K562 (cell line): Measurements from ENCODE around the gene MEPE.

Source experiments
- CBFB ChIP-seq: sonication (generic); formaldehyde crosslinking; IDR thresholded peaks from 2 replicates; pipeline ENCODE4 v1.4.0; 2020; ENCODE audit warnings: mild to moderate bottlenecking, missing genetic modification reagents
- CTCF ChIP-seq, 3 experiments: IDR thresholded peaks in 2 of 3; conservative IDR thresholded peaks in 1 of 3; 2 replicates each; pipeline ENCODE4 v1.5.1; 2011 to 2012; ENCODE audit warnings: low read length in 3 of 3, mild to moderate bottlenecking in 3 of 3, control low read depth in 2 of 3, improper control_type of control experiment in 1 of 3, inconsistent platforms in 1 of 3, low read depth in 1 of 3, mixed read lengths in 1 of 3, moderate library complexity in 1 of 3; ENCODE audit not compliant: insufficient read depth in 2 of 3
- DDX20 ChIP-seq: fragments of 450-650 bp; IDR thresholded peaks from 2 replicates; pipeline ENCODE4 v1.6.1; 2016; ENCODE audit warnings: missing genetic modification characterization, low read depth, mild to moderate bottlenecking, missing compliant biosample characterization, moderate library complexity
- EGR1 ChIP-seq: fragments of 450-650 bp; conservative IDR thresholded peaks from 2 replicates; pipeline ENCODE4 v1.6.1; 2017; ENCODE audit warnings: mild to moderate bottlenecking
- FOXJ3 ChIP-seq: sonication (generic); formaldehyde crosslinking; IDR thresholded peaks from 2 replicates; pipeline ENCODE4 v1.4.0; 2020; ENCODE audit warnings: mild to moderate bottlenecking, missing genetic modification reagents
- FOXM1 ChIP-seq, 2 experiments: fragments of 450-650 bp in 1 of 2; sonication (generic) in 1 of 2; formaldehyde crosslinking in 1 of 2; IDR thresholded peaks; 2 replicates each; pipeline versions ENCODE4 v1.6.1 to v1.9.0; 2017 to 2022; ENCODE audit warnings: low read depth in 2 of 2, mild to moderate bottlenecking in 2 of 2, missing genetic modification reagents in 1 of 2, moderate library complexity in 1 of 2
- JUN ChIP-seq, 2 experiments: sonication (generic) in 1 of 2; formaldehyde crosslinking in 1 of 2; IDR thresholded peaks; 2 replicates each; pipeline versions ENCODE4 v1.6.1 to v1.8.0; 2012 to 2022; ENCODE audit warnings: borderline replicate concordance in 2 of 2, mild to moderate bottlenecking in 2 of 2, improper control_type of control experiment in 1 of 2, low read depth in 1 of 2, low read length in 1 of 2, missing genetic modification reagents in 1 of 2
- NBN ChIP-seq: fragments of 450-650 bp; IDR thresholded peaks from 2 replicates; pipeline ENCODE4 v1.6.1; 2016; ENCODE audit warnings: low read depth, mild to moderate bottlenecking
- NFIX ChIP-seq: fragments of 250-450 bp; sonication (Bioruptor Pico); IDR thresholded peaks from 2 replicates; pipeline ENCODE4 v1.4.0; 2020; ENCODE audit warnings: low read depth, mild to moderate bottlenecking, moderate library complexity
- RFX7 ChIP-seq: fragments of 250-450 bp; sonication (Bioruptor Pico); IDR thresholded peaks from 2 replicates; pipeline ENCODE4 v1.5.1; 2021; ENCODE audit warnings: mild to moderate bottlenecking
- TCF7L2 ChIP-seq: fragments of 150-350 bp; IDR thresholded peaks from 2 replicates; pipeline ENCODE4 v1.6.1; 2016; ENCODE audit warnings: low read depth, mild to moderate bottlenecking, low read length, moderate library complexity
- ZBTB40 ChIP-seq, 2 experiments: fragments of 450-650 bp in 1 of 2; sonication (generic) in 1 of 2; formaldehyde crosslinking in 1 of 2; IDR thresholded peaks; 2 replicates each; pipeline versions ENCODE4 v1.7.1 to v1.9.0; 2016 to 2022; ENCODE audit warnings: inconsistent platforms in 1 of 2, mild to moderate bottlenecking in 1 of 2, missing genetic modification reagents in 1 of 2
- TF ChIP-seq, protein P1 (sequence below), 2 experiments: IDR thresholded peaks; 2 replicates each; pipeline ENCODE4 v1.6.1; 2011; ENCODE audit warnings: borderline replicate concordance in 1 of 2, control low read depth in 1 of 2, low read depth in 1 of 2, low read length in 1 of 2, mild to moderate bottlenecking in 1 of 2, mixed read lengths in 1 of 2, moderate library complexity in 1 of 2; ENCODE audit not compliant: insufficient read depth in 1 of 2, insufficient read length in 1 of 2, poor library complexity in 1 of 2, severe bottlenecking in 1 of 2; ENCODE audit errors: extremely low read depth in 1 of 2
- TF ChIP-seq, protein P2 (sequence below): fragments of 450-650 bp; IDR thresholded peaks from 2 replicates; pipeline ENCODE4 v1.6.1; 2016; ENCODE audit warnings: borderline replicate concordance

- TF ChIP-seq, protein P1, sequence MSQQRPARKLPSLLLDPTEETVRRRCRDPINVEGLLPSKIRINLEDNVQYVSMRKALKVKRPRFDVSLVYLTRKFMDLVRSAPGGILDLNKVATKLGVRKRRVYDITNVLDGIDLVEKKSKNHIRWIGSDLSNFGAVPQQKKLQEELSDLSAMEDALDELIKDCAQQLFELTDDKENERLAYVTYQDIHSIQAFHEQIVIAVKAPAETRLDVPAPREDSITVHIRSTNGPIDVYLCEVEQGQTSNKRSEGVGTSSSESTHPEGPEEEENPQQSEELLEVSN (IDR thresholded peaks at IDR 0.05; ENCODE audit: borderline replicate concordance in 1 of 2, extremely low read depth in 1 of 2, insufficient read depth in 1 of 2, insufficient read length in 1 of 2, low read depth in 1 of 2, low read length in 1 of 2, poor library complexity in 1 of 2, severe bottlenecking in 1 of 2), result no peak
- TF ChIP-seq NBN (no peak), FOXM1 (IDR thresholded peaks at IDR 0.05; ENCODE audit: low read depth) (no peak), FOXM1 (CRISPR knock-in tag; IDR thresholded peaks at IDR 0.05; ENCODE audit: low read depth) (no peak), JUN (IDR thresholded peaks at IDR 0.05; ENCODE audit: borderline replicate concordance, low read depth, low read length) (no peak), JUN (CRISPR knock-in tag; IDR thresholded peaks at IDR 0.05; ENCODE audit: borderline replicate concordance) (no peak), FOXJ3 (no peak), TCF7L2 (no peak), EGR1 (no peak), ZBTB40 (IDR thresholded peaks at IDR 0.05) (no peak), ZBTB40 (CRISPR knock-in tag; IDR thresholded peaks at IDR 0.05) (no peak), NFIX (CRISPR knock-in tag) (no peak), DDX20 (no peak), CTCF (IDR thresholded peaks at IDR 0.05 in 2 of 3, conservative IDR thresholded peaks at IDR 0.05 in 1 of 3; ENCODE audit: insufficient read depth in 2 of 3, low read depth in 1 of 3, low read length in 3 of 3) (no peak), CBFB (CRISPR knock-in tag) (no peak), RFX7 (no peak)
- TF ChIP-seq, protein P2, sequence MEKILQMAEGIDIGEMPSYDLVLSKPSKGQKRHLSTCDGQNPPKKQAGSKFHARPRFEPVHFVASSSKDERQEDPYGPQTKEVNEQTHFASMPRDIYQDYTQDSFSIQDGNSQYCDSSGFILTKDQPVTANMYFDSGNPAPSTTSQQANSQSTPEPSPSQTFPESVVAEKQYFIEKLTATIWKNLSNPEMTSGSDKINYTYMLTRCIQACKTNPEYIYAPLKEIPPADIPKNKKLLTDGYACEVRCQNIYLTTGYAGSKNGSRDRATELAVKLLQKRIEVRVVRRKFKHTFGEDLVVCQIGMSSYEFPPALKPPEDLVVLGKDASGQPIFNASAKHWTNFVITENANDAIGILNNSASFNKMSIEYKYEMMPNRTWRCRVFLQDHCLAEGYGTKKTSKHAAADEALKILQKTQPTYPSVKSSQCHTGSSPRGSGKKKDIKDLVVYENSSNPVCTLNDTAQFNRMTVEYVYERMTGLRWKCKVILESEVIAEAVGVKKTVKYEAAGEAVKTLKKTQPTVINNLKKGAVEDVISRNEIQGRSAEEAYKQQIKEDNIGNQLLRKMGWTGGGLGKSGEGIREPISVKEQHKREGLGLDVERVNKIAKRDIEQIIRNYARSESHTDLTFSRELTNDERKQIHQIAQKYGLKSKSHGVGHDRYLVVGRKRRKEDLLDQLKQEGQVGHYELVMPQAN, result no peak
Measured at GRCh38 chr4:87807402-87807801, 25.4 kb upstream of the MEPE start.
